GM18508 (cell line): Measurements from ENCODE around the gene VPS4B.
"Not testable (repeated sequence)": the region's sequence is repeated elsewhere in the genome, so short reads cannot be mapped to it uniquely, and the experiment has no call there.

ENCODE experiments used
- ATAC-seq: cut with Tn5 transposase; IDR thresholded peaks from one replicate; pipeline ENCODE4 v1.9.1; 2021; ENCODE audit warnings: moderate number of reproducible peaks; ENCODE audit not compliant: insufficient read depth, unreplicated experiment

Gene VPS4B

DNA sequence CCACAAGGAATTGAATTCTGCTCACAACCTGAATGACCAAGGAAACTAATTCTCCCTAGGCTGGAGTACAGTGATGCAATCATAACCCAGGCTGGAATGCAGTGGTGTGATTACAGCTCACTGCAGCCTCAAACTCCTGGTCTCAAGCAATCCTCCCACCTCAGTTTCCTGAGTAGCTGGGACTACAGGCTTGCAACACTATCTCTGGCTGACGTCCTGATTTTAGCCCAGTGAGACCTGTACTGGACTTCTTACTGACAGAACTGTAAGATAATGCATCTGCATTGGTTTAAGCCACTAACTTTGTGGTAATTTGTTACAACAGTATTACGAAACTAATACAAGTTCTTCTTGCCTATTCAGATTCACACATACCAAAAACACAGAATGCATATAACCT is 45.7 kb downstream of the VPS4B start:
- ATAC-seq, result no peak

DNA sequence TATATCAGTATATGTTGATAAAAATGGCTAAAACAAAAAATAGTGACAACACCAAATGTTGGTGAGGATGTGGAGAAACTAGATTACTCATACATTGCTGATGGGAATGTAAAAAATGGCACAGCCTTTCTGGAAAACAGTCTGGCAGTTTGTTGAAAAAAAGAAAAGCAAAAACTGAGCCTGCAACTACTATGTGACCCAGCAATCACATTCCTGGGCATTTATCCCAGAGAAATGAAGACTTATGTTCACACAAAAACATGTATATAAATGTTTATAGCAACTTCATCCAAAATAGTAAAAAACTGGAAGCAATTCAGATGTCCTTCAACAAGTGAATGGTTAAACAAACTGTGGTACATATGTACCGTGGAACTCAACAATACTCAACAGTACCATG is 47.7 kb downstream of the VPS4B start:
- no peak for ATAC-seq

DNA sequence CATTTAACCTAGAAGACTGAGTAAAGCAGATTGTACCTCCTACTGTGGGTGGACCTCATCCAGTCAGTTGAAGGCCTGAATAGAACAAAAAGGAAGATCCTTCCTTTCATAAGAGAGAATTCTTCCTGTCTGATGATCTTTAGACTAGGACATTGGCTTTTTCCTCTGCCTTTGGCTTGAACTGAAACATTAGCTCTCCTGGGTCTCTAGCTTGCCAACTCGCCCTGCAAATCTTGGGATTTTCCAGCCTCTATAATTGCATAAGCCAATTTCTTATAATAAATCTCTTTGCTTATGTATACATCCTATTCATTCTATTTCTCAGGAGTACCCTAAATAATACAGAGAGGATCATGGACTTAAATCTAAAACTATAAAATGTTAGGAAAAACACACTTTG is 49.1 kb downstream of the VPS4B start:
- no peak for ATAC-seq

DNA sequence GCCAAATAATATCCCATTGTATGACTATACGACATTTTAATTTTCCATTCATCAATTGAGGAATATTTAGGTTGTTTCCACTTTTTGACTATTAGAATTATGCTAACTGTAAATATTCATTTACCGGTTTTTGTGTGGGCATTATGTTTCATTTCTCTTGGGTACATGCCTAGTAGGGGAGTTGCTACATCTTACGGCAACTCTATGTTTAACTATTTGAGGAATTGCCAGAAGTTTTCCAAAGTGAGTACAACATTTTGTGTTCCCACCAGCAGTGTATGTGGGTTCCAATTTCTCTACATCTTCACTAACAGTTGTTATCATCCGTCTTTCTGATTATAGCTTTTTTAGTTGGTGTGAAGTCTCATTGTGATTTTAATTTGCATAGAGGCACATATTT is 53.7 kb downstream of the VPS4B start:
- ATAC-seq, result no peak

DNA sequence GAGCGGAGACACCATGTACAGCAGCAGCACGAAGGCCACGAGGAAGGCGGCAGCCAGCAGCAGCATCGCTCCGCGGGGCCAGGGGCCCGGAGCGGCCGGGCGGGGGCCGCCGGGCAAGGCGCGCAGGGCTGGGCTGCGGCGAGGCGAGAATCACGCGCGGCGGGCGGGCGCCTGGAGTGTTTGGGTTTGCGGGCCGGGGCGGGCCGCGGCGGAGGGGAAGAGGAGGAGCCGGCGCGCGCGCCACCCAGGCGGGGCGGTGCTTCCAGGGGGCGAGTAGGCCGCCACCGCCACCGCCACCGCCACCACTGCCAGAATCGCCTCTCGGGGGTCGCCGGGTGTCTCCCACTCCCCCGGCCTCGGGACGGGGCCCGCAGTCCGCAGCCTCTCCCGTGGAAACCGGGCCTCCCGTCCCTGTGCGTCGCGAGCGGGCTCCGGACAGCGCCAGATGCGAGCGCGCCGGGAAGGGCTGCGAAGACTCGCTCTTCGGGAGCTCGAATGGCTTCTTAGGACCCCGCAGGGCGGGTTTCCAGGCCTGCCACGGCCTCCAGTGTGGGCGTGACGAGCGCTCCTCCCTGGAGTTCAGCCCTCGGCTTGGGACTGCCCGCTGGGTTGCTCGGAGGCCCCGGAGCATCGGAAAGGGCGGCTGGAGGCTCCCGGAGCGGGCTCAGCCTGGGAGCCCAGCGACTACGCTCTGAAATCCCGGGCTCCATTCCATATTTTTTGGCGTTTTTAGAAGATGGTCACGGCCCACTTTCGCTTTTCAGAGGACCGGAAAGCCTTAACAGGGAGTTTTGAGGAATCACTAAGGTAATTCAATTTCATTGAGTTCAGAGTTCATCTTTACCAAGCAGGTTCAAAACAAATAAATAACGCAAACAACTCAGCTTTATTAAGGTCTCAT is 55.0 kb downstream of the VPS4B start, which contains the start of gene KDSR:
TSS of gene KDSR (minus strand) at position 154 of the 901 bp plus-strand sequence. CDS start at position 66, 88 bp downstream.
- ATAC-seq, result peak; percentile 64

DNA sequence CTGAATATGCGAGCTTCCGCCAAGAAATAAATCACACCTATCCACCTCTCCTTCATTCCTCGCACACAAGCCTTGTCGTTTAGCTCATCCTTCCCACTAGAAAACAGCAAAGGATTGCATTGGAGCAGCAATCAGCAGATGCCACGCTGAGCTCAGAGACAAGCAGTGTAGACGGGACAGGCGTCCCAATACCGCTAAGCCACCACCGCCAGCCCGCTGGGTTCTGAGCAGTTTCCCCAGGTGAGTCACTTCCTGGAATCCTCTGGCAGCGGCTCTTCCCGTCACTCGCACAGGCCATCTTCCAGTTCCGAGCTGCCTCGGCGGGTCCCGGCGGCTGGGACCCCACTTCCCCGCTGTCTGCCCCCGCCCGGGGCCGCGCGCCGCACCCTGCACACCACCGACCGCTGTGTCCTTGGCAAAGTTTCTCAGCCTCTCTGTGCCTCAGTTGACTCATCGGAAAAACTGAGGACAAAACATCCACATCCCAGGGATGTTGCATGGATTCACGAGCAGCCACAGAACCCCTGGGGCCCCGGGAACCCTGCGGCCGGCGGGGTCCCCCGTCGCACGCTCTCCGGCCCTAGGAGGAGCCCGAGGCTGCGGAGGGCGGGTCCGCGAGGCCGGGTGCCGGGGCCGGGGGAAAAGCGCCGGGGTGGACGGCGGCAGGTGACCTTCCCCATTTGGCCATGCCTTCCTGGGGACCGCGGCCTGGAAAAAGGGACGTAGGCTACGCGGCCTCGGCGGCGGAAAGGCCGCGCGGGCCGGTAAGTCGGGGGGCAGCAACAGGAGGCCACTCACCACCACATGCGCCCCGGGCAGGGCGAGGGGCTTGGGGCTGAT is 55.8 kb downstream of the VPS4B start:
- ATAC-seq, result no peak

DNA sequence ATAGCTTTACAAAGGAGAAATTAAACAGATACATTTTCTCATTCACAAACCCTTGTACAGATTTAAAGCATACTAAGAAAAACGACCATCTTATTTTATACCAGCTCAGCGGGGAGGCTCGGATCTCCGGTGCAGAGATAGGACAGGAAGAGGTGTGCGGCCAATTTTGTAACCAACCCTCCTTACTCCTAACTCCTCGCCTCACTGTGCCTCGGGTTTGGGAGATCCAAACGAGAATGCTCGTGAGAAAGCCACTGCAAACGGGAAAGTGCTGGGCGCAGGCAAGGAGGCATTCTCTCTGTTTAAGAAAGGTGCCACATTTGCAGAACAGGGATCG is 56.4 kb downstream of the VPS4B start:
- no peak for ATAC-seq

DNA sequence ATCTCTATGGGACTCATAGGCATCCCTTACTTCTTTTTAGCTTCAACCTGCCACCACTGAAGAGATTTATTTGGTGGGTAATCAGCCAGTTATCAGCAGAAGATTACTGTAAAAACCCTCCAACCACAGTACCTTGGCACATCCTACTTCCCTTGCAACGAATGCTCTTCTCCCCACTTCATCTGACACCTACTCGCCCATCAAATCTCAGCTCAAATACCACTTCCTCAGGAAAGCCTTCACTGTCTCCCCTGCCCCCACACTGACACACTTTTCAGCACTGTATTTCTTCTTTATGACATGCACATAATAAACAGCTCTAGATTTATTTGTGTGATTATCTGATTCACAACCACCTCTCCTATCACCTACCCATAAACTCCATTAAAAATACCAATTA is 58.3 kb downstream of the VPS4B start:
- ATAC-seq, result no peak

DNA sequence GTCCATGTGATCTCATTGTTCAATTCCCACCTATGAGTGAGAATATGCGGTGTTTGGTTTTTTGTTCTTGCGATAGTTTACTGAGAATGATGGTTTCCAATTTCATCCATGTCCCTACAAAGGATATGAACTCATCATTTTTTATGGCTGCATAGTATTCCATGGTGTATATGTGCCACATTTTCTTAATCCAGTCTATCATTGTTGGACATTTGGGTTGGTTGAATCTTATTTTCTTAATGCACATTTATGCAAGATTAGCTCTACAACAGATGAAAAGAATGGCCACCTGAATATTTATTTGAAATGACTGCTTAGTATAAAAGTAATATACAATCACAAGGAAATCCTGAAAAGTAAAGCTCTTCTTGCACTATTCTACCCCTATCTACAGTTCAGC is 58.9 kb downstream of the VPS4B start:
- ATAC-seq, result not testable (repeated sequence)

DNA sequence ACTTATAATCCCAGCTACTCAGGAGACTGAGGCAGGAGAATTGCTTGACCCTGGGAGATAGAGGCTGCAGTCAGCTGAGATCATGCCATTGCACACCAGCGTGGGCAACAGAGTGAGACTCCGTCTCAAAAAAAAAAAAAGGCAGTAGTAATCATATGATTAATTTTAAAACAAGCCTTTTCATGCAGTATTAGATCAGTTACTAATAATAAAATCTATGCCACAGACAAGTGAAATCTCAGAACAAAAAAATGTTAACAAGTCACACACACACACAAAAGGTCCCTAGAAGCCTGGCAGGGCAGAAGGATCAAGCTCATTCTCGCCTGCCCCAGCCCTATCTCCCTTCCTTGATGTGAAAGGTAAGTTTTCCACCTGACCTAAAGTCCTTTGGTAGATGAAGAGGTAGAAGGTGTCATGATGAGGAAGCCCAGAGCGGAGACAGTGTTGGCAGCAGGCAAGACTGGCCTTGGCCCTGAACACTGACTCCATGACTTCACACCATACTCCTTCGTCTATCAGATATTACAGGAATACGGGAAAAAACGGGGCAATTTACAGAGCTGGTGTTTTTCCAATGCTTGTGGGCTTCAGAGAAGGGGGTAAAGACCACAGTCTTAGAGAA is 65.9 kb downstream of the VPS4B start:
- no peak for ATAC-seq

DNA sequence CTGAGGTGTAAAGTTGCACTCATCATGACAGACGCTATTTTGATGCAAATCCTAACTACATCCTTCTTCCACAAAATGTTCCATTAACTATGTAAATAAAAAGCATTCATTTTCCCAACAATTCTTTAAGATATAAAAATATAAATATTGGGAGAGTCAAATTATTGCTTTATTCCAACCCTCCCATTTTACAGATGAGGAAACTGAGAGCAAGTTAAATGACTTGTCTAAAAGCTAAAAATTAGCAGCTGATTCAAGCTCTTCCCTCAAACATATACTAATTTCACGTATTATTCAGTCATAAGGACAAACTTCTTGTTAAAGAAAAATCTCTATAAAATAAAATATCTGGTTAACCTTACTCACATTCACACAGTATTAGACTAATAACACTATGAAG is 72.0 kb downstream of the VPS4B start:
- no peak for ATAC-seq

DNA sequence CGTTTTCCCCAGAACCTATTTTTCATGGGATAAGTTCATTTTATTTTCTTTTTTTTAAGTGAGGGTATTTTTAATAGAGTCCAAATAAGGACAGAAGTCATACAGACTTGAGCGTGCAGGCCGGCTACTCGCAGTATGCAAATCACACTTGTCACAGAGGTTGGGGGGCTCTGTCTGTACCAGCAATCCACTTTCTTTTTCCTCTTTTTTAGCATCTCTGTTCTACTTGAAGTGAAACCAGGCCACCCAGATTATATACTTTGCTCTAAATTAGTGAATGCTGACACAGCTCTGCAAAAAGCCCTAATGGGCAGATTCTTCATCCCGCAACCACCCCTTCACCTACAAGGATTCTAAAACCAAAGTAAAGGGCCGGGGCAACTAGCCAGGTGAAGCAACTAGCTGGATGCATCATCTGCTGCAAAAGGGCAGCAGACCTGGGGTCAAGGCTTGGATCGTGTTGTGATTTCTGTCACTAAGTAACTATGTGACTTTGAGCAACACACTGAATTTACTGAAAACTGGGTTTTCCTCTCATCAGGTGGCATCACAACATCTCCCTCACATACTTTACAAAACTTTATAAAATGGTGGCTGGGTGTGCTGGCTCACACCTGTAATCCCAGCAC is 73.7 kb downstream of the VPS4B start:
- no peak for ATAC-seq

DNA sequence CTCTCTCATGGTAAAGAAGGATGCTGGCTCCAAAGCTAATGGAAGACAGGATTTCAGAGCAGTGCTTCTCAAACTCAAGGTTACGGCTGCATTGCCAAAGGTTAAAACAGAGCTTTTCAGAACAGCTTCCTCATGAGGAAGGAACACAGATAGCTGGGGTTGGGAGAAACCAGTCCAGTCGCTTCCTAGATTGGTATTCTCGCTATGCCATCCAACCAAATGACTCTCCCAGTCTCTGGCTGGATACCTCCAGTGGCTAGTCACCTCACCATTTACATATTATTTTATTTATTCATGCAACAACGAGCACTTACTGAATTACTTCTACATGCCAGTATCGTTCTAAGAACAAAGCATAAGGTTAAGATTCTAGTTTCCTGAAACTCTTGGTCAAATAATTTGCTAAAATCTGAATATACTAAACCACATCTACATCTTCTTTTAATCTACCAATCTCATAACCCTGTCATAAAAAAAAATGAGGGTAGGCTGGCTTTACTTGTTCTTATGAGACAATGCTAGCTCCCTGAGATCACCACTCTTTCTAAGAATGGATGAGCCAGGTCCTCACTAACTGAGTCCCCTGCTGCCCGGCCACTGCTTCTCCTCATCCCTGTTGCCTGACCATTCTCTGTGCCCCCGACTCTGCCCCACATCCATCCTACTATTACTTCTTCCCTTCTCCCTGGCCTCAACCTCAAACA is 75.6 kb downstream of the VPS4B start:
- no peak for ATAC-seq

DNA sequence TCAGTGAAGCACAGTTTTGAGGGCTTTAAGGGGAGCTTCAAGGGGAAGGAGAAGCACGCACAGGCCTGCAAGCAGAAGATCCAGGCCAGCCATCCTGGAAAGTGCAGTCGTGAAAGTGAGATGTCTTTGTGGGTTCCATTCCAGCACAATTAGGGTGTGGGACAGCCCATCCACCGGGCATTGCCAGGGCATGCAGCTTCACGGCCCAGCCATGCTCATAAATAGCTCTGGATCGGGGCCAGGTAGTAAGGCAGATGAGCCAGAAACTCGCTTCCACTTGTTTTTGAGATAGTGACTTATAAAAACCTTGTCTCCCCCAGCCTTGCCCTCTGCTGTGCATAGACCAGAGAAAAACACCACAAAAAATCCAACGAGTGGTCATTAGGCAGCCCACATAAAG is 76.2 kb downstream of the VPS4B start:
- ATAC-seq, result no peak

DNA sequence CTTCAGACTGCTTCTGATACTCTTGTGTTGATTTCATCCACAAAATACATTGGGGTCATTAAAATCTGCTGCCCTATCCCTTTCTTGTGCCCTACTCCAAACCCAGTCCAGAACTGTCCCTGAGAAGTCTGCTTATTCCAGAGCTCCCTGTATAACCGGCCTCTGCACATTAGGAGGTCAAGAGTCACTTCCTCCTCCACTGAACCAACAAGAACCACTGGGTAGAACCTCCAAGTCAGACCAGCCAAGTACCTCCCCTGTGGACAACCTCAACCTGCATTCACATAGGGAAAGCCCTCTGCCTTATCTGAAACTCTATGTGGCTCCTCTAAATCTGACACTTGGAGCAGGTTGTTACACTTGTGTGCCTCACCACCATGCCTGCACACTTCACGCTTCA is 77.4 kb downstream of the VPS4B start:
- ATAC-seq, result no peak

DNA sequence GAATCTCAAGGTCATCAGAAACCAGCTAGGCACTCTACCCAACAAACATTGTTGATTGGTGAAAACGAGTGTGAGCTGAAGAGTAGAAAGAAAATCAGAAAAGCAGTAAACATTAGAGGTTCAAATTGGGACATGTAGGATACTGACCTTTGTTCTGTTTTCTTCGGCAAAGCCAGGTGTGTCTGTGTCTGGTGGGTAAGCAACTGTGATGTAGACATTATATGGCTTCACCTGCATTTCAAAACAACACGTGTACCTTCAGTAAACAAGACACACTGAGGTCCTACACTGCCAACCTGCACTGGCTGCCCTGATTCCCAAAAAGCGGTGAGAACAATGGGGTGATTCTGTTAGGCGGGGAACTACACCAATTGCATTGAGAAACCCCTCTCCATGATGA is 78.0 kb downstream of the VPS4B start:
- no peak for ATAC-seq

DNA sequence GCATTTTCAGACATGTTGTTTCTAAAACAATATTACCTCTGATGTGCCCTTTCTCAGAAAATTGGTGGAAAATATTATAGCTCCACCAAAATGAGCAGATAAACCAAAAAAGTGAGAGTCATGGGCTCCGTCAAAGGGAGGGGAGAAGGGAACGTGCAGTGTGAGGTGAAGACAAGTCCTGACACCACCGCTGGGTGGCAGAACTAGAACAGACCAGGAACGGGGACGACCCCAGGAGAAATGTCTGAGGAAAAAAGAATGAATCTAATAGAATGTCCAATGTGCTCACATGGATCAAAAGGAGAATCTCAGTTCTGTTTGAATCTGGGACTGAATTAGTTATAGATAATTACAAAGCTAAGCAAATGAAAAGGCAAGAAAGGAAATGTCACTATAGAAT is 80.1 kb downstream of the VPS4B start:
- ATAC-seq, result no peak

DNA sequence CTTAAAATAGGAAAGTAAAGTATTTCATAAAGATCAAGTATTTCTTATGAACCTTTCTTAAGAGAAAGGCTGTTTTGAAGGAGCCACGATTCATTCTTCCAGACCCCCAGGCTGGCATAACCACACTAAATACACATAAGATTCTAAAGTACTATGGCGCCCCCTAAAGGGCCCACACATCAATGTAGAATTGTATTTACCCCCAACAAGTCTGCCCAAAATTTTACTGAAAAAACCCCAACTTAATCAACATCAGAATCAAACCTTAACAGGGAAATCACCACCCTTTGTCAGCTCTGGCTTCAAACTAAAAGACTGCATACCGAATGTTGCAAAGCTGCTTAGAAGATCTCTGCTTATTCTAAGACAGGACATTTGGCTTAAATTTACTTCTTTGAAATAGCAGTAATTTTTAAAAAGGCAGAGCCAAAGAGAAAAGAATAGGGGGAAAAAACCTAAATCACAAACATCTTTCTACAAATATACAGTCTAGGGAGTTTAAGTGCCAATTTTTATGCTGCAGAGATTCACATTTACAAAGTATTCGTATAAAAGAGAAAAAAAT is 82.3 kb downstream of the VPS4B start:
- no peak for ATAC-seq
